H9 (cell line): ENCODE measurements around the gene HRH1. TPM values are rescaled to one million over a fixed set of nuclear protein-coding genes. Genes with fewer than 3 reads are reported as not detected.

Experiments
- DNase-seq: peaks from one replicate; pipeline ENCODE4 v3.0.0-alpha.2; 2017
- H2AFZ ChIP-seq: one replicate; pipeline ENCODE4 v1.6.1; 2013; ENCODE audit warnings: mild to moderate bottlenecking, low read length, control low read depth, moderate library complexity
- H2AK5ac ChIP-seq: 2 replicates; pipeline ENCODE4 v1.6.1; 2013; ENCODE audit warnings: low read length, control low read depth, mixed read lengths; ENCODE audit not compliant: insufficient read length
- H2BK120ac ChIP-seq: one replicate; pipeline ENCODE4 v1.6.1; 2013; ENCODE audit warnings: low read depth, mild to moderate bottlenecking, low read length, control low read depth, inconsistent platforms; ENCODE audit not compliant: poor library complexity, severe bottlenecking
- H2BK12ac ChIP-seq: 2 replicates; pipeline ENCODE4 v1.6.1; 2013; ENCODE audit warnings: low read length, control low read depth, mixed read lengths, low read depth; ENCODE audit not compliant: insufficient read length
- H2BK15ac ChIP-seq: 2 replicates; pipeline ENCODE4 v1.6.1; 2013; ENCODE audit warnings: low read depth, low read length, control low read depth
- H2BK20ac ChIP-seq: one replicate; pipeline ENCODE4 v1.6.1; 2013; ENCODE audit warnings: low read depth, mild to moderate bottlenecking, low read length, control low read depth, inconsistent platforms; ENCODE audit not compliant: poor library complexity, severe bottlenecking
- H2BK5ac ChIP-seq: 2 replicates; pipeline ENCODE4 v1.6.1; 2013; ENCODE audit warnings: low read length, control low read depth, mixed read lengths; ENCODE audit not compliant: insufficient read length
- H3K14ac ChIP-seq: 2 replicates; pipeline ENCODE4 v1.6.1; 2013; ENCODE audit warnings: low read length, control low read depth; ENCODE audit not compliant: insufficient read depth
- H3K18ac ChIP-seq: 2 replicates; pipeline ENCODE4 v1.6.1; 2013; ENCODE audit warnings: low read depth, mild to moderate bottlenecking, mixed read lengths, low read length, control low read depth; ENCODE audit not compliant: insufficient read length
- H3K23ac ChIP-seq: 2 replicates; pipeline ENCODE4 v1.6.1; 2013; ENCODE audit warnings: low read length, control low read depth, mixed read lengths, low read depth; ENCODE audit not compliant: insufficient read length
- H3K23me2 ChIP-seq: 2 replicates; pipeline ENCODE4 v1.6.1; 2013; ENCODE audit warnings: low read depth, mild to moderate bottlenecking, mixed read lengths, low read length, control low read depth; ENCODE audit not compliant: insufficient read length, poor library complexity, severe bottlenecking
- H3K27ac ChIP-seq: 2 replicates; pipeline ENCODE4 v1.5.1; 2013; ENCODE audit warnings: low read length, control low read depth, mixed read lengths, low read depth; ENCODE audit not compliant: insufficient read length
- H3K27me3 ChIP-seq: 2 replicates; pipeline ENCODE4 v1.6.1; 2013; ENCODE audit warnings: low read length, control low read depth, inconsistent platforms; ENCODE audit not compliant: insufficient read depth
- H3K4ac ChIP-seq: 2 replicates; pipeline ENCODE4 v1.6.1; 2013; ENCODE audit warnings: low read depth, mild to moderate bottlenecking, control low read depth, inconsistent platforms, low read length, moderate library complexity
- H3K4me1 ChIP-seq: 2 replicates; pipeline ENCODE4 v1.6.1; 2013; ENCODE audit warnings: low read length, control low read depth, inconsistent platforms; ENCODE audit not compliant: insufficient read depth
- H3K4me2 ChIP-seq: 2 replicates; pipeline ENCODE4 v1.6.1; 2013; ENCODE audit warnings: low read length, control low read depth, mixed read lengths; ENCODE audit not compliant: insufficient read length, insufficient read depth
- H3K56ac ChIP-seq: 2 replicates; pipeline ENCODE4 v1.6.1; 2013; ENCODE audit warnings: low read depth, mild to moderate bottlenecking, mixed read lengths, low read length, control low read depth; ENCODE audit not compliant: insufficient read length
- H3K79me1 ChIP-seq: 2 replicates; pipeline ENCODE4 v1.6.1; 2013; ENCODE audit warnings: low read depth, mild to moderate bottlenecking, moderate library complexity, low read length, control low read depth, inconsistent platforms; ENCODE audit not compliant: insufficient read depth, poor library complexity, severe bottlenecking
- H3K79me2 ChIP-seq: 2 replicates; pipeline ENCODE4 v1.6.1; 2013; ENCODE audit warnings: low read length, control low read depth, inconsistent platforms; ENCODE audit not compliant: insufficient read depth
- H3K9ac ChIP-seq: 2 replicates; pipeline ENCODE4 v1.6.1; 2013; ENCODE audit warnings: low read length, control low read depth, mixed read lengths; ENCODE audit not compliant: insufficient read length; ENCODE audit errors: extremely low read depth
- H3K9me3 ChIP-seq: one replicate; pipeline ENCODE4 v1.6.1; 2013; ENCODE audit warnings: low read depth, low read length, inconsistent platforms; ENCODE audit not compliant: control insufficient read depth
- H3T11ph ChIP-seq: one replicate; pipeline ENCODE4 v1.6.1; 2013; ENCODE audit warnings: mild to moderate bottlenecking, low read length, control low read depth, inconsistent platforms
- H4K20me1 ChIP-seq: one replicate; pipeline ENCODE4 v1.6.1; 2013; ENCODE audit not compliant: control insufficient read depth, insufficient read length, insufficient read depth
- H4K5ac ChIP-seq: 2 replicates; pipeline ENCODE4 v1.6.1; 2013; ENCODE audit warnings: low read depth, mild to moderate bottlenecking, mixed read lengths, low read length, control low read depth; ENCODE audit not compliant: insufficient read length
- H4K8ac ChIP-seq: replicated peaks from 2 replicates; pipeline ENCODE4 v1.6.1; 2013; ENCODE audit warnings: low read length, control low read depth, mixed read lengths, low read depth; ENCODE audit not compliant: insufficient read length
- H4K91ac ChIP-seq: 2 replicates; pipeline ENCODE4 v1.6.1; 2013; ENCODE audit warnings: low read depth, mild to moderate bottlenecking, moderate library complexity, mixed read lengths, low read length, control low read depth; ENCODE audit not compliant: insufficient read length
- H3K27ac Mint-ChIP-seq, 3 experiments: 2 replicates in 2 of 3; 3 replicates in 1 of 3; pipeline ENCODE4 v1.8.0; 2020 to 2021; ENCODE audit warnings: mixed read lengths in 3 of 3, mild to moderate bottlenecking in 1 of 3, moderate library complexity in 1 of 3
- H3K27me3 Mint-ChIP-seq: 2 replicates; pipeline ENCODE4 v1.8.0; 2021; ENCODE audit warnings: low read depth, mild to moderate bottlenecking, moderate library complexity, mixed read lengths
- H3K36me3 Mint-ChIP-seq, 3 experiments: 2 replicates in 2 of 3; 3 replicates in 1 of 3; pipeline ENCODE4 v1.8.0; 2020 to 2021; ENCODE audit warnings: low read depth in 3 of 3, mixed read lengths in 3 of 3; ENCODE audit not compliant: insufficient read depth in 1 of 3
- H3K4me1 Mint-ChIP-seq, 2 experiments: 2 replicates each; pipeline ENCODE4 v1.8.0; 2020; ENCODE audit warnings: mixed read lengths in 2 of 2
- H3K4me3 Mint-ChIP-seq, 2 experiments: 2 replicates in 1 of 2; 3 replicates in 1 of 2; pipeline ENCODE4 v1.8.0; 2020 to 2021; ENCODE audit warnings: mild to moderate bottlenecking in 2 of 2, mixed read lengths in 2 of 2, moderate library complexity in 1 of 2
- H3K9me3 Mint-ChIP-seq, 2 experiments: 2 replicates in 1 of 2; 3 replicates in 1 of 2; pipeline ENCODE4 v1.8.0; 2020; ENCODE audit warnings: mild to moderate bottlenecking in 2 of 2, mixed read lengths in 2 of 2, moderate library complexity in 1 of 2
- CTCF ChIP-seq: fragments of 200-600 bp; sonication (generic); conservative IDR thresholded peaks from 3 replicates; pipeline ENCODE4 v1.8.0; 2021; ENCODE audit warnings: antibody characterized with exemption, mild to moderate bottlenecking
- WGBS: extraction: QIAGEN DNeasy Blood & Tissue Kit; methylation state at CpG from one replicate; pipeline ENCODE4 v1.1.7; 2013; ENCODE audit warnings: missing lambda C conversion rate, low lambda C conversion rate, mixed read lengths; ENCODE audit not compliant: insufficient read length; ENCODE audit errors: extremely low coverage; 5-methylcytosine and 5-hydroxymethylcytosine counted together
- total RNA-seq: library from RNA; stranded (reverse); gene quantifications from 2 replicates; pipeline ENCODE4 v1.2.1, GENCODE V29; 2021

Gene HRH1
- total RNA-seq, 1 experiment from 2014 or later, result 0.74 TPM

GRCh38 chr3:11130385-11130784, 23.9 kb upstream of the HRH1 start:
- H4K8ac ChIP-seq, result no peak overlapping the region
- no peak overlapping the region for H4K91ac ChIP-seq
- H3K27me3 ChIP-seq, result no peaks in the 10 kb centered on the region
- H3K27ac ChIP-seq, result no peak overlapping the region
- H3K4me1 ChIP-seq, result no peaks in the 10 kb centered on the region
- Mint-ChIP-seq H3K9me3 (no peaks in the 10 kb centered on the region), H3K4me1 (no peaks in the 10 kb centered on the region), H3K36me3 (no peaks in the 10 kb centered on the region), H3K27ac (no peak overlapping the region), H3K4me3 (no peak overlapping the region), H3K27me3 (peaks cover 9% of the 10 kb centered on the region)
- no peak overlapping the region for H4K5ac ChIP-seq
- H2BK15ac ChIP-seq, result no peak overlapping the region
- H3K4me2 ChIP-seq, result no peak overlapping the region
- no peak for TF ChIP-seq CTCF
- H2BK5ac ChIP-seq, result no peak overlapping the region
- no peak overlapping the region for H3K56ac ChIP-seq
- WGBS, result no CpG with 5 or more reads among the region's 7 CpGs
- H3T11ph ChIP-seq, result no peak overlapping the region
- no peaks in the 10 kb centered on the region for H3K23me2 ChIP-seq
- H3K14ac ChIP-seq, result no peak overlapping the region
- H3K79me2 ChIP-seq, result no peaks in the 10 kb centered on the region
- no peaks in the 10 kb centered on the region for H3K9me3 ChIP-seq
- H2AFZ ChIP-seq, result no peak overlapping the region
- H3K23ac ChIP-seq, result no peak overlapping the region
- H3K4ac ChIP-seq, result no peak overlapping the region
- no peaks in the 10 kb centered on the region for H3K79me1 ChIP-seq
- H3K18ac ChIP-seq, result no peak overlapping the region
- DNase-seq, result no peak
- H3K9ac ChIP-seq, result no peak overlapping the region
- no peak overlapping the region for H2BK20ac ChIP-seq
- H2BK12ac ChIP-seq, result no peak overlapping the region
- no peaks in the 10 kb centered on the region for H4K20me1 ChIP-seq
- H2AK5ac ChIP-seq, result no peak overlapping the region
- H2BK120ac ChIP-seq, result no peak overlapping the region
